Activated CD8-positive, alpha-beta T cell treated with anti-CD3 and anti-CD28 coated beads for 36 hours (primary cell): ENCODE results near the gene SHOX. TPM values are rescaled to one million over a fixed set of nuclear protein-coding genes. Genes with fewer than 3 reads are reported as not detected.

Experiments
- ATAC-seq: fragments of 200-7000 bp; cut with Tn5 transposase; one replicate; pipeline ENCODE4 v1.10.0; 2021; ENCODE audit warnings: mild to moderate bottlenecking, moderate library complexity
- CTCF ChIA-PET: fragments of 350-600 bp; sonication (Branson Sonifier 250); formaldehyde crosslinking; loops from one replicate; lab custom pipeline; 2021; ENCODE audit warnings: antibody characterized with exemption; lab: Charles Lee
- POLR2A ChIA-PET: fragments of 350-600 bp; sonication (Branson Sonifier 250); formaldehyde crosslinking; loops from one replicate; lab custom pipeline; 2021; ENCODE audit warnings: antibody characterized with exemption; lab: Charles Lee
- DNase-seq: peaks from one replicate; pipeline ENCODE4 v3.0.0-alpha.2; 2020
- H3K27ac Mint-ChIP-seq: one replicate; pipeline ENCODE4 v1.8.0; 2021; ENCODE audit warnings: mild to moderate bottlenecking, mixed read lengths
- H3K27me3 Mint-ChIP-seq: one replicate; pipeline ENCODE4 v1.8.0; 2021; ENCODE audit warnings: mixed read lengths
- H3K36me3 Mint-ChIP-seq: one replicate; pipeline ENCODE4 v1.8.0; 2021; ENCODE audit warnings: low read depth, mixed read lengths
- H3K4me1 Mint-ChIP-seq: one replicate; pipeline ENCODE4 v1.8.0; 2021; ENCODE audit warnings: low read depth, mixed read lengths
- H3K4me3 Mint-ChIP-seq: one replicate; pipeline ENCODE4 v1.8.0; 2021; ENCODE audit warnings: mild to moderate bottlenecking, moderate library complexity, mixed read lengths
- H3K9me3 Mint-ChIP-seq: one replicate; pipeline ENCODE4 v1.8.0; 2021; ENCODE audit warnings: mixed read lengths
- CTCF ChIP-seq: fragments of 200-600 bp; IDR thresholded peaks from one replicate; pipeline ENCODE4 v1.8.0; 2022; ENCODE audit warnings: antibody characterized with exemption, mild to moderate bottlenecking
- intact Hi-C: fragments of 100-400 bp; cut with micrococcal nuclease; formaldehyde crosslinking; loops from one replicate; pipeline ENCODE4 v1.10.0; 2022
- total RNA-seq, 2 experiments: library from RNA; stranded (reverse); gene quantifications; one replicate each; pipeline ENCODE4 v1.2.3, GENCODE V29; 2021

Gene SHOX
- total RNA-seq, 2 experiments from 2014 or later: not detected

- Mint-ChIP-seq H3K27ac (no peak overlapping the region), H3K36me3 (no peaks in the 10 kb centered on the region), H3K4me1 (peaks cover 10% of the 10 kb centered on the region), H3K27me3 (peaks cover 66% of the 10 kb centered on the region), H3K9me3 (no peaks in the 10 kb centered on the region), H3K4me3 (no peak overlapping the region)
- intact Hi-C loops: no loop called here
- ATAC-seq: no peak
- ChIA-PET CTCF (no interaction called here), POLR2A (no interaction called here)
- DNase-seq: no peak
- TF ChIP-seq CTCF: no peak
Measured at GRCh38 chrX:627995-628394, 2.6 kb upstream of the SHOX start.

DNA sequence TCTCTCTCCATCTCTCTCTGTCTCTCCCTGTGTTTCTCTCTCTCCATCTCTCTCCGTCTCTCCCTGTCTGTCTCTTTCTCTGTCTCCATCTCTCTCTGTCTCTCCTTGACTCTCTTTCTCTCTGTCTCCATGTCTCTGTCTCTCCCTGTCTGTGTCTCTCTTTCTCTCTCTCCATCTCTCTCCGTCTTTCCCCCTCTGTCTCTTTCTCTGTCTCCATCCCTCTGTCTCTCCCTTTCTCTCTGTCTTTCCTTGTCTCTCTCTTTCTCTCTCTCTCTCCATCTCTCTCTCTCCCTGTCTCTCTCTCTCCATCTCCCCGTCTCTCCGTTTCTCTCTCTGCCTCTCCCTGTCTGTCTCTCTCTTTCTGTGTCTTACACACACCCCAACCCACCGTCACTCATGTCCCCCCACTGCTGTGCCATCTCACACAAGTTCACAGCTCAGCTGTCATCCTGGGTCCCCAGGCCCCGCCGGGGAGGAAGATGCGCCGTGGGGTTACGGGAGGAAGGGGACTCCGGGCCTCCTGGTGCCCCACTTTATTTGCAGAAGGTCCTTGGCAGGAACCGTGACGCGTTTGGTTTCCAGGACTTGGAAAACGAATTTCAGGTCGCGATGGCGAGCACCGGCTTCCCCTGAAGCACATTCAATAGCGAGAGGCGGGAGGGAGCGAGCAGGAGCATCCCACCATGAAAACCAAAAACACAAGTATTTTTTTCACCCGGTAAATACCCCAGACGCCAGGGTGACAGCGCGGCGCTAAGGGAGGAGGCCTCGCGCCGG lies 1.2 kb upstream of the SHOX start:
- H3K27ac Mint-ChIP-seq: no peak overlapping the region

DNA sequence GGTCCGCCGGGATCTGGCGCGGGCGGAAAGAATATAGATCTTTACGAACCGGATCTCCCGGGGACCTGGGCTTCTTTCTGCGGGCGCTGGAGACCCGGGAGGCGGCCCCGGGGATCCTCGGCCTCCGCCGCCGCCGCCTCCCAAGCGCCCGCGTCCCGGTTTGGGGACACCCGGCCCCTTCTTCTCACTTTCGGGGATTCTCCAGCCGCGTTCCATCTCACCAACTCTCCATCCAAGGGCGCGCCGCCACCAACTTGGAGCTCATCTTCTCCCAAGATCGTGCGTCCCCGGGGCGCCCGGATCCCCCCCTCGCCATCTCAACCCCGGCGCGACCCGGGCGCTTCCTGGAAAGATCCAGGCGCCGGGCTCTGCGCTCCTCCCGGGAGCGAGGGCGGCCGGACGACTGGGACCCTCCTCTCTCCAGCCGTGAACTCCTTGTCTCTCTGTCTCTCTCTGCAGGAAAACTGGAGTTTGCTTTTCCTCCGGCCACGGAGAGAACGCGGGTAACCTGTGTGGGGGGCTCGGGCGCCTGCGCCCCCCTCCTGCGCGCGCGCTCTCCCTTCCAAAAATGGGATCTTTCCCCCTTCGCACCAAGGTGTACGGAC lies 482 bp upstream of the SHOX start:
- intact Hi-C loops: no loop called here
- ATAC-seq: no peak
- H3K36me3 Mint-ChIP-seq: no peaks in the 10 kb centered on the region
- H3K9me3 Mint-ChIP-seq: no peaks in the 10 kb centered on the region
- H3K4me3 Mint-ChIP-seq: no peak overlapping the region
- ChIA-PET CTCF (no interaction called here), POLR2A (no interaction called here)
- DNase-seq: no peak
- H3K27ac Mint-ChIP-seq: no peak overlapping the region
- TF ChIP-seq CTCF: no peak
- peaks cover 67% of the 10 kb centered on the region for H3K27me3 Mint-ChIP-seq
- peaks cover 6% of the 10 kb centered on the region for H3K4me1 Mint-ChIP-seq

More for the DNA sequence above, 1.2 kb upstream of the SHOX start:
- no peak for ATAC-seq
- Mint-ChIP-seq H3K36me3 (no peaks in the 10 kb centered on the region), H3K27me3 (peaks cover 71% of the 10 kb centered on the region), H3K4me3 (no peak overlapping the region), H3K9me3 (no peaks in the 10 kb centered on the region), H3K4me1 (peaks cover 7% of the 10 kb centered on the region)
- ChIA-PET POLR2A (no interaction called here), CTCF (no interaction called here)
- no peak for TF ChIP-seq CTCF
- no peak for DNase-seq
- intact Hi-C loops: no loop called here

GRCh38 chrX:631802-632365 lies 1.3 kb downstream of the SHOX start:
- H3K27ac Mint-ChIP-seq: no peak overlapping the region
- POLR2A ChIA-PET: no interaction called here
- no peak for ATAC-seq
- DNase-seq: no peak
- H3K4me1 Mint-ChIP-seq: peaks cover 2% of the 10 kb centered on the region
- peaks cover 64% of the 10 kb centered on the region for H3K27me3 Mint-ChIP-seq
- CTCF ChIA-PET: no interaction called here
- no peaks in the 10 kb centered on the region for H3K9me3 Mint-ChIP-seq
- no peak overlapping the region for H3K4me3 Mint-ChIP-seq
- H3K36me3 Mint-ChIP-seq: no peaks in the 10 kb centered on the region
- TF ChIP-seq CTCF: no peak
- intact Hi-C loops: no loop called here

DNA sequence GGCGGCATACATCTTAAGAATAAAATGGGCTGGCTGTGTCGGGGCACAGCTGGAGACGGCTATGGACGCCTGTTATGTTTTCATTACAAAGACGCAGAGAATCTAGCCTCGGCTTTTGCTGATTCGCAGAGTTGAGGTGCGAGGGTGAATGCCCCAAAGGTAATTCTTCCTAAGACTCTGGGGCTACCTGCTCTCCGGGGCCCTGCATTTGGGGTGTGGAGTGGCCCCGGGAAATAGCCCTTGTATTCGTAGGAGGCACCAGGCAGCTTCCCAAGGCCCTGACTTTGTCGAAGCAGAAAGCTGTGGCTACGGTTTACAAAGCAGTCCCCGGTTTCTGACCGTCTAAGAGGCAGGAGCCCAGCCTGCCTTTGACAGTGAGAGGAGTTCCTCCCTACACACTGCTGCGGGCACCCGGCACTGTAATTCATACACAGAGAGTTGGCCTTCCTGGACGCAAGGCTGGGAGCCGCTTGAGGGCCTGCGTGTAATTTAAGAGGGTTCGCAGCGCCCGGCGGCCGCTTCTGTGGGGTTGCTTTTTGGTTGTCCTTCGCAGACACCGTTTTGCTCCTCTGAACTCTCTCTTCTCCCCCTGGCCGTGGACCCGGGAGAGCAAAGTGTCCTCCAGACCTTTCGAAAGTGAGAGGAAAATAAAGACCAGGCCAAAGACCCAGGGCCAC lies 1.9 kb downstream of the SHOX start:
- no peak overlapping the region for H3K4me3 Mint-ChIP-seq
- no peak for TF ChIP-seq CTCF
- ChIA-PET CTCF (no interaction called here), POLR2A (no interaction called here)
- H3K4me1 Mint-ChIP-seq: peaks cover 4% of the 10 kb centered on the region
- intact Hi-C loops: no loop called here
- peaks cover 64% of the 10 kb centered on the region for H3K27me3 Mint-ChIP-seq
- no peaks in the 10 kb centered on the region for H3K36me3 Mint-ChIP-seq
- DNase-seq (no peak), ATAC-seq (no peak)
- H3K9me3 Mint-ChIP-seq: no peaks in the 10 kb centered on the region
- H3K27ac Mint-ChIP-seq: no peak overlapping the region
